CD1c-positive myeloid dendritic cell (primary cell): ENCODE data around the gene F3.

Source experiments
- DNase-seq: peaks from one replicate; pipeline ENCODE4 v3.0.0-alpha.2; 2016; ENCODE audit errors: extremely low spot score

The F3 gene

DNA sequence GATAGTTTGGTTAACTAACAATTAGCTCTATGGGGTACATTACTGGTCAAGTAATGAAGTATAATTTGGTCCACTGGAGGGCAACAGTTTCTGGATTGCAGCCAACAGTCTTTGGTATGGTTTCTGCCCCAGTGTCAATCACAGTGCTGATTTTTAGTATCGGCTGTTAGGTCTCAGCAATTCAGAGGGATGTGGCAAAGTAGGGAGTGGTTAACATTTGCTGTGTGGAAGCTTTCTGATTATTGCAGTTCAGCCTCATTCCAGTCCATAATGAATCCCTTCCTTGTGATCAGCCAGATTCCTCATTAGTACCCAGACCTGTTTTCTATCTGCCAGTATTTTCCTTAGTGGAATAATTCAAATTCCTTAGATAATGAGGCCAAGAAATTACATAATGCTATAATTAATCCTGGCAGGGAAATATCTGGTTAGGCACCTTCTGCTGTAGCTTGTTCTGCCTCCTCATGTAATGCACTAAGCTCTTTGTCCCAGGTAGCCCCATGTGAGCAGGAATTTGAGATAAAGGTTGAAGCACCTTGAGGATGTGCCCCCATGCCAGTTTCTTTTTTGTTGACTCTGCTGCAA, 14.0 kb downstream of the F3 start:
- no peak for DNase-seq

GRCh38 chr1:94526152-94526980, 15.2 kb downstream of the F3 start:
- no peak for DNase-seq

- no peak for DNase-seq
Observed at GRCh38 chr1:94524531-94524930, 17.0 kb downstream of the F3 start.

DNA sequence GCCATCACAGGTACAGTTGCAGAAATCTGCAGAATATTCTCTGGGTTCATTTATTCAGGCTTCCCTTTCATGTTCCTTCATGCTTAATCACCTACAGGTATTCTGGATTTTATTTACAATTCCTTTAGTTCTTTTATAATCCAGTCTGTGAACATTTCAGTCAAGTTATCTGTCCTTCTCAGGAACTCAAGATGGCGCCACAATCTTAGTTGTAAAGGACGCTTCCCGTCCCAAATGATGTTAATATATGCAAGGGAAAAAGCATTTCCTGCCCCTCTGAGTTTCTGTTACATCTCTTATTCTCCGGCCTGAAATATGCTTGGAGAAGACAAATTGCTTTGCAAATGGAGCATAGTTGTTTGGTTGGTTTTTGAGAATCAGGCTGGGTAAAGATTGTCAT, 19.3 kb downstream of the F3 start:
- peak; percentile 43 for DNase-seq

DNA sequence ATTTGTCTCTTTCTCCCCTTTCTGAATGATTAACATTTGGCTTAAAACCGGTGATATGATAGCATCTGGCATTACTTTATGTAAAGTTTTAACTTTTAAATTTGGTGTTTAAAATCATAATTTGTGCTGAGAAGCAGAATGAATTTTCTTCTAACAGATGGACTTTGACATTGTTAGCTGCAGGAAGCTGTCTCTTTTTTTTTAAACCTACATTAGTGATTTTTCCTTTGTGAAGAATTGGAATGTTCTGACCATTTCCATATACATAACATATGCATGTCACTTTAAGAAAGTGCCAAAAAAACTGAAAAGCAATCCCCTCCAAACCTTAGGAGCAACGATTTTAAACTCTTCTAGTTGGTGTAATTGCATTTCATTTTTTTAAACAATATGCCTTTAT, 22.2 kb downstream of the F3 start:
- no peak for DNase-seq

DNA sequence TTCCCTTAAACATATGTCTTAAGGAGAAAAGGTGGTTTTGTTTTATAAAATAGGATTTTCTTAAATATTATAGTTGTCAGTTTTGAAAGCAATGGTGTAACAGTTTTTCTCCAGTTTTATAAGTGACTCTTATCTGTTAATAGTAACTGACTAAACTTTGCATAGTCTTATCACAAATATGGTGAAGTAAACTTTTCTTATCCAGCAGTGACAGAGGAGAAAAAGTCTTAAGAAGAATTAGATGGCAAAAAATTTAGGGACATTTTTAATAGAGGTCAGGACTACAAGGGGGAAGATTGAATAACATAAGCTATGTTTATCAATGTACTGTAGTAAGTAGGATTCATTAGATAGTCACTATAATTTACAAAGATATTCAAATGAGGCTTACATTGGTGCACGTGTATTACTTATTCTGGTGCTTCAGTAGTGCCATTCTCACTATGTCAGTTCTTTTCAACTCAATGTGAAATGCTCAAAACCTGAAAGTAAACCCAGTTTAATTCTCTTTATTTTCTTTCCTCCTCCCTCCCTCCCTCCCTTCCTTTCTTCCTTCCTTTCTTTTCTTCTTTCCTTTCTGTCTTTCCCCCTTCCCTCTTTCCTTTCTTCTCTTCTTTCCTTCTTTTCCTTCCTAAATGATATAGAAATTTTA, 26.1 kb downstream of the F3 start:
- no peak for DNase-seq

DNA sequence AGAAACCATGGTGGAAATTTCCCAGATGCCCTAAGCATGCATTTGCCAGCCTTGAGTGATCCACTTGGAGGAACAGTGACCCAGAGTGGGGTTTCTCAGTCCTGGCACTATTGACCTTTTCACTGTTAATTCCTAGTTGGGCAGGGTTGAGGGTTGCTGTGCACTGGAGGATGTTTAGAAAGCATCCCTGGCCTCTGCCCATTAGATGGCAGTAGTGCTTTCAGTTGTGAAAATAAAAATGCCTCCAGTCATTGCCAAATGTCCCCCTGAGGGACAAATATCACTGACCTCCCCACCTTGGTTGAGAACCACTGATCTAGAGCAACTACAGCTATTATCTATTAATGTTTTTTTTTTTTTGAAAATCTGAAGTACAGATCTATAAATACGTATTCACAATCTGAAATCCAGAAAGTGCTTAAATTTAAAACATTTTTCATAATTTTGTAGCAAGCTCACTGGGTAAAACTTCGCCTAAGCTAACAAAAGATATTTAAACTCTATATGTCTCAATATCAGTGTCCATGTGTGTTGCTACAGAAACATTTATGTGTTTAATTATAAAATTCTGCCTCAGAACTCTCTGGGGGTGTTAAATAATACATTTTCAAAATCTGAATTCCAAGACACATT, 27.3 kb downstream of the F3 start:
- peak; percentile 37 for DNase-seq

GRCh38 chr1:94512816-94513215, 28.7 kb downstream of the F3 start:
- DNase-seq = no peak

DNA sequence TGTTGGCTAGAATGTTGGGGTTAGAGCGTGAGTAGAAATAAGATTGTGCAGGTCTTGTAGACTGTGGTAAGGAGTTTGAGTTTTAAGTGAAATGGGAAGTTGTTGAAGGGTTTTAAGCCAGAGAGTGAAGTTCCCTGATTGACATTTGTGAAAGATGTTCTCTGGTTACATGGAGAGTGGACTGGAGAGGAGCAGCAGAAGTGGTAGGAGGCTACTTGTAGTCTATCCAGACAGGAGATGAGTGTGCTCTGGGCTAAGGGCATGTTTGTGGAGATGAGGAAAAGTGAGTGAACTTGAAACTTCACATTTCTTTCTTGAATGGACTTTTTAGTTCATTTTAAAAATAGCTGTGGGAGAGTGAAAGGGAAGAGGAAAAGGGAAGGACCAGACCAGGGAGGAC, 37.0 kb downstream of the F3 start:
- peak; percentile 39 for DNase-seq

GRCh38 chr1:94503153-94503552, 38.4 kb downstream of the F3 start:
- no peak for DNase-seq

GRCh38 chr1:94501935-94502334, 39.6 kb downstream of the F3 start:
- no peak for DNase-seq

DNA sequence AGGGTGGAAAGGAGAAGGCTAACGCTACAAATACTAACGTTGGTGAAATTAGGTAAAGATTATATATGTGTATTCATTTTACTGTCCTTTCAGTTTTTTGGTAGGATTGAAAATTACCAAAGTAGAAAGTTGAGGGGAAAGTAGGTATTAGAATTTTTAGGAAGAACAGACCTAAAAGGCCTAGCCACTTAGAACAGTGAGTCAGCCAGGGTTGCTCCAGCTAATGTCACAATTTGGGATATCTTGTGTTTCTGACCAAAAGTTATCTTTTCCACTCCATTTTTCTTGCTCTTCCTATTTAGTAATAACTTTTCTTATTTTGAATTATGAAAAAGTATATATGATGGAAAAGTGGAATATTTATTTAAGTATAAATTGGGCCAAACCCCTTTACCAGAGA, 40.1 kb downstream of the F3 start:
- no peak for DNase-seq

GRCh38 chr1:94496076-94496755, 45.3 kb downstream of the F3 start:
- DNase-seq = no peak

DNA sequence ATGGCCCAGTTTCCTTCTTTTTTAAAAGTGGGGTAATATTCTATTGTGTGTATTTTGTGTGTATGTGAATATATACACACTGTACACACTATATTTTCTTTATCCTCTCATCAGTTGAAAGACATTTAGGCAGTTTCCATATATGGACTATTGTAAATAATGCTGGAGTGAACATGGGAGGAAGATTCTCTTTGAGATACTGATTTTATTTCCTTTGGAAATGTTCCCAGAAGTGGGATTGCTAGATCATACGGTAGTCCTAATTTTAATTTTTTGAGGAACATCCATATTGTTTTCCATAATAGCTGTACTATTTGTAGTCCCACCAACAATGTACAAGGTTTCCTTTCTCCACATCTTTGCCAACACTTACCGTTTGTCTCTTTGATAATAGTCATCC, 51.0 kb downstream of the F3 start:
- DNase-seq = no peak

DNA sequence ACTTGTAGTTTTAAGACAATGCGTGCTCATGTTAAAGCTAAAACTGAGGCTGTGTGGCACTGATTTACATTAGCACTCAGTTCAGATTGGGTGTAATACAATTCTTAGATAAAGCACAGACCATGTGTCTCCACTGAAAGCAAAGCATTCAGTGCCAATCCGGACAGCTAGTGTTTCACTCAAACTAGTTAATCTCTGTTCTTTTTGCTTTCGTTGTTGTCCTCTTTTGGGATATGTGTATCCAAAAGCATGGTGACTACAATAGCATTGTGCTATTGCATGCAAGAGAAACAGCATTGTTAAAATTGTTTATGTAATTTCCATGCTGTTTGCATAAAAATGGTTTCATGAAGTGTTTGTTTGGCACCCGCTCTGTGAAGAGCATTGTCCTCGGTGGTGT, 54.6 kb downstream of the F3 start:
- DNase-seq = no peak

- DNase-seq = peak; percentile 68
Observed at GRCh38 chr1:94481473-94481933, 60.1 kb downstream of the F3 start.

- no peak for DNase-seq
Observed at GRCh38 chr1:94479682-94480081, 61.9 kb downstream of the F3 start.
